Nephron (organoid): Measurements from ENCODE around the gene FBXO47.
"Not testable (repeated sequence)": the region's sequence is repeated elsewhere in the genome, so short reads cannot be mapped to it uniquely, and the experiment has no call there.

ENCODE experiments used
- H3K27ac Mint-ChIP-seq, 3 experiments: 2 replicates each; pipeline ENCODE4 v1.8.0; 2020; ENCODE audit warnings: mixed read lengths in 3 of 3, mild to moderate bottlenecking in 2 of 3, moderate library complexity in 1 of 3
- H3K27me3 Mint-ChIP-seq: 2 replicates; pipeline ENCODE4 v1.8.0; 2021; ENCODE audit warnings: low read depth, mild to moderate bottlenecking, moderate library complexity, mixed read lengths
- H3K36me3 Mint-ChIP-seq: 2 replicates; pipeline ENCODE4 v1.8.0; 2020; ENCODE audit warnings: low read depth, mixed read lengths
- H3K4me1 Mint-ChIP-seq: 2 replicates; pipeline ENCODE4 v1.8.0; 2020; ENCODE audit warnings: mixed read lengths
- H3K4me3 Mint-ChIP-seq, 3 experiments: 2 replicates each; pipeline ENCODE4 v1.8.0; 2020; ENCODE audit warnings: mild to moderate bottlenecking in 3 of 3, mixed read lengths in 3 of 3, moderate library complexity in 2 of 3
- H3K9me3 Mint-ChIP-seq: 2 replicates; pipeline ENCODE4 v1.8.0; 2020; ENCODE audit warnings: mixed read lengths
- TF ChIP-seq, protein P1 (sequence below), 3 experiments: fragments of 200-600 bp; sonication (generic); IDR thresholded peaks; one replicate each; pipeline ENCODE4 v1.5.0; 2021; ENCODE audit warnings: antibody characterized with exemption in 3 of 3; ENCODE audit not compliant: unreplicated experiment in 3 of 3

Gene FBXO47

DNA sequence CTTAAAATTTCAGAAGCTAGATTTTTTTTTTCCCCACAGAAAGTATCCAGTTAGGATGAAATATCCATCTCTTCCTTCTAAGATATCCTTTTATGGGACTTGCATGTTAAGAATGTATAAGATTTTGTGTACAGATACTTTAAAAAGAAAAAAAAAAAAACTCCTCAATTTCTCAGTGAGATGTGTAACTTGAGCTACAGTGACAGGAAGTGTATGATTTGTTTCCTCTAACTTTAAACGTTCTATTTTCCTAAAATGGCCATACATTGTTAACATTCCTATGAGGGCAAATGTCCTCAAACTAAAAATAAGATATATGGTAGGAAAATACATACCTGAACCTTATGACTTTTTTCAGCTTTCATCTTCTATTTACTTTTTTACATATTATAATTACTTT lies 8.9 kb downstream of the FBXO47 start:
- H3K9me3 Mint-ChIP-seq = no peaks in the 10 kb centered on the region
- H3K27ac Mint-ChIP-seq = peak overlapping the region; percentile 88 to 93 (median 91)
- no peaks in the 10 kb centered on the region for H3K36me3 Mint-ChIP-seq
- no peaks in the 10 kb centered on the region for H3K27me3 Mint-ChIP-seq
- H3K4me3 Mint-ChIP-seq = no peak overlapping the region
- TF ChIP-seq, protein P1, sequence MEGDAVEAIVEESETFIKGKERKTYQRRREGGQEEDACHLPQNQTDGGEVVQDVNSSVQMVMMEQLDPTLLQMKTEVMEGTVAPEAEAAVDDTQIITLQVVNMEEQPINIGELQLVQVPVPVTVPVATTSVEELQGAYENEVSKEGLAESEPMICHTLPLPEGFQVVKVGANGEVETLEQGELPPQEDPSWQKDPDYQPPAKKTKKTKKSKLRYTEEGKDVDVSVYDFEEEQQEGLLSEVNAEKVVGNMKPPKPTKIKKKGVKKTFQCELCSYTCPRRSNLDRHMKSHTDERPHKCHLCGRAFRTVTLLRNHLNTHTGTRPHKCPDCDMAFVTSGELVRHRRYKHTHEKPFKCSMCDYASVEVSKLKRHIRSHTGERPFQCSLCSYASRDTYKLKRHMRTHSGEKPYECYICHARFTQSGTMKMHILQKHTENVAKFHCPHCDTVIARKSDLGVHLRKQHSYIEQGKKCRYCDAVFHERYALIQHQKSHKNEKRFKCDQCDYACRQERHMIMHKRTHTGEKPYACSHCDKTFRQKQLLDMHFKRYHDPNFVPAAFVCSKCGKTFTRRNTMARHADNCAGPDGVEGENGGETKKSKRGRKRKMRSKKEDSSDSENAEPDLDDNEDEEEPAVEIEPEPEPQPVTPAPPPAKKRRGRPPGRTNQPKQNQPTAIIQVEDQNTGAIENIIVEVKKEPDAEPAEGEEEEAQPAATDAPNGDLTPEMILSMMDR (IDR thresholded peaks at IDR 0.05; ENCODE audit: unreplicated experiment in 3 of 3) = no peak
- H3K4me1 Mint-ChIP-seq = peaks cover 10% of the 10 kb centered on the region

DNA sequence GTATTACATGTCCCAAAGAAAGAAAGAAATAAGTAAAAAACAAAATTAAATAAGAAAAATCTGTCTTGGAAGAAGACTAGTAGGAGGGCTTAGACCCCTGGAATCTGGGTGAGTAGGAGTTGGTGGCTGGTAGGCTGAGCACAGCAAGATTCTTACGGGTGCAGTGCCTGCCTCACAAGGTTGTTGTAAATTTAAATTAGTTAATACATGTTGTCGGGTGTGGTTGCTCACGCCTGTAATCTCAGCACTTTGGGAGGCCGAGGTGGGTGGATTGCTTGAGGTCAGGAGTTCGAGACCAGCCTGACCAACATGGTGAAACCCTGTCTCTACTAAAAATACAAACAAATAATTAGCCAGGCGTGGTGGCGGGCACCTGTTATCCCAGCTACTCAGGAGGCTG lies 13.4 kb downstream of the FBXO47 start:
- H3K4me1 Mint-ChIP-seq, H3K9me3 Mint-ChIP-seq, H3K27me3 Mint-ChIP-seq, H3K4me3 Mint-ChIP-seq, H3K27ac Mint-ChIP-seq, H3K36me3 Mint-ChIP-seq: not testable (repeated sequence)

DNA sequence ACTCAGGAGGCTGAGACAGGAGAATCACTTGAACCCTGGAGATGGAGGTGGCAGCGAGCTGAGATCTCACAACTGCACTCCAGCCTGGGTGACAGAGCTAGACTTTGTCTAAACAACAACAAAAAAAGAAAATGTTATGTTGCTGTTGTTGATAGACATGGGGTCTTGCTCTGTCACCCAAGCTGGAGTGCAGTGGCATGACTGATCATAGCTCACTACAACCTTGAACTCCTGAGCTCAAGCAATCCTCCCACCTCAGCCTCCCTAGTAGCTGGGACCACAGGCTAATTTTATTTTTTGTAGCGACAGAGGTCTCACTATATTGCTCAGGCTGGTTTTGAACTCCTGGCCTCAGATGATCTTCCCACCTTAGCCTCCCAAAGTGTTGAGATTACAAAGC lies 20.0 kb downstream of the FBXO47 start:
- Mint-ChIP-seq H3K27me3 (peaks cover 5% of the 10 kb centered on the region), H3K36me3 (no peaks in the 10 kb centered on the region), H3K9me3 (no peaks in the 10 kb centered on the region), H3K4me1 (no peaks in the 10 kb centered on the region), H3K27ac (no peak overlapping the region), H3K4me3 (no peak overlapping the region)
- TF ChIP-seq, protein P1 (IDR thresholded peaks at IDR 0.05; ENCODE audit: unreplicated experiment in 3 of 3) = no peak

DNA sequence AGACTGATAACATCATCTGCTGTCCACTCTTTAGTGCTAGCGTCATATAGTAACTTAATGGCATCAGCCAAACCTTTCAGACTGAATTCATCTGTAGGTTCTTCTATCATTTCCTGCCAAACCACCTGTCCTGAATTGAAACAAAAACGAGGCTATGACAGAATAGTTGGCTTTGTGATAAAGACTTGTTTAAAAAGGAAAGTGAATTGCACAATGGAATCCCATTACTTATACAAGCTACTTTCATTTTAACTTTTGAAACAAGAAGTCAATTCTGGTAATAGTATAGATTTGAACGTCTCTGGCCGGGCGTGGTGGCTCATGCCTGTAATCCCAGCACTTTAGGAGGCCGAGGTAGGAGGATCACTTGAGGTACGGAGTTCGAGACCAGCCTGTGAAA lies 23.6 kb downstream of the FBXO47 start:
- Mint-ChIP-seq H3K9me3 (no peaks in the 10 kb centered on the region), H3K4me1 (no peaks in the 10 kb centered on the region), H3K36me3 (no peaks in the 10 kb centered on the region), H3K4me3 (no peak overlapping the region), H3K27me3 (peaks cover 5% of the 10 kb centered on the region), H3K27ac (no peak overlapping the region)
- TF ChIP-seq, protein P1 (IDR thresholded peaks at IDR 0.05; ENCODE audit: unreplicated experiment in 3 of 3) = no peak

DNA sequence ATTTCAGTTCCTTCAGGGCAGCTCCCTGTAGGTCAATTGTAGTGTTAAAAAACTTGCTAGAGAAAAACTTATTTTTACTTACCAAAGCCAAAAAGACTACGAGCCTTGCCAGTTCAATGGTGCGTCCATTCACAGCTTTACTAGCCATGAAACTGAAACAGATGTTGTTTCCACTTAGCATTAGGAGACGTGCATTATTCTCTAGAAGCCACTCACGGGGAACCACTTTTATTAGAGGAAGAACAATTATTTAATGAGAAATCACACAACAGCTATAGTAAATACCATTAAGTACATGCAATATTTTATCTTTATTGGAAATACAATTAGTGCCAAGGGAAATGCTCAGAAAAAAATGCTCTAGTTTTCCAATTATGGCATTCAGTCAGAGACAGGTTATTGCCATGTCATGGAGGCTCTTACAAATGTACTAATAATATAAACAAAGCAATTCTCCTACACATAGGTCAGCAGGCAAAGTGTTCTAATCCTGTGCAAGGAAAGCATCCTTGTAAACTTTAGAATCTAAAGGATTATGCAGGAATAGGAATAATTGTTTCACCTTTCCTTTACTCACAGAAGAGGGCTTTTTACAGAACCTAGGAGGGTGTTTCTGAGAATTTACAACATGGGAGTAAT lies 24.4 kb downstream of the FBXO47 start:
- no peaks in the 10 kb centered on the region for H3K9me3 Mint-ChIP-seq
- H3K4me1 Mint-ChIP-seq = no peaks in the 10 kb centered on the region
- no peak overlapping the region for H3K4me3 Mint-ChIP-seq
- H3K27ac Mint-ChIP-seq = no peak overlapping the region
- H3K27me3 Mint-ChIP-seq = no peaks in the 10 kb centered on the region
- no peaks in the 10 kb centered on the region for H3K36me3 Mint-ChIP-seq
- TF ChIP-seq, protein P1 (IDR thresholded peaks at IDR 0.05; ENCODE audit: unreplicated experiment in 3 of 3) = no peak

DNA sequence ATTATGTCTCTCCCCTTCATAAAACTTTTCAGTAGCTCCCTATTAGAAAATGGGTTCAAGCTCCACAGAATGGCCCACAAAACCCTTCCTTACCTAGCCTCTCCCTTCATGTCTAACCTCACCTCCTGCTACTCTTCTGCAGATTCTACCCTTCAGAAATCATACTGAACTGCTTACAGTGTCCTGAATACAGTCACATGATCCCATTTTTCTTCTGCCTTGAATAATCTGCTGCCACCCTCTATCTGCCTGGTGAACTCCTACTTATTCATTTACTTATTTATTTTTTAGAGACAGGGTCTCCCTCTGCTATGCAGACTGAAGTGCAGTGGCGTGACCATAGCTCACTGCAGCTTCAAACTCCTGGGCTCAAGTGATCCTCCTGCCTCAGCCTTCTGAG lies 26.8 kb downstream of the FBXO47 start:
- Mint-ChIP-seq H3K36me3 (no peaks in the 10 kb centered on the region), H3K27ac (no peak overlapping the region), H3K27me3 (peaks cover 4% of the 10 kb centered on the region), H3K4me3 (no peak overlapping the region), H3K4me1 (no peaks in the 10 kb centered on the region), H3K9me3 (no peaks in the 10 kb centered on the region)
- TF ChIP-seq, protein P1 (IDR thresholded peaks at IDR 0.05; ENCODE audit: unreplicated experiment in 3 of 3) = no peak
